Activated T-helper 1 cell treated with anti-CD3 and anti-CD28 coated beads, Interleukin-2, amount 50 U/mL, for 16 hours (primary cell): Measurements from ENCODE around the gene OGFOD1.
"Not testable (repeated sequence)": the region's sequence is repeated elsewhere in the genome, so short reads cannot be mapped to it uniquely, and the experiment has no call there.

Experiments used
- DNase-seq, 2 donors: peaks; one replicate each; pipeline ENCODE4 v3.0.0-alpha.2; 2020; ENCODE audit warnings: low read depth in 1 of 2, low spot score in 1 of 2

OGFOD1 gene

GRCh38 chr16:56479469-56479868, 28.1 kb downstream of the OGFOD1 start:
- DNase-seq = no peak

GRCh38 chr16:56480776-56481467, 29.6 kb downstream of the OGFOD1 start:
- no peak for DNase-seq

DNA sequence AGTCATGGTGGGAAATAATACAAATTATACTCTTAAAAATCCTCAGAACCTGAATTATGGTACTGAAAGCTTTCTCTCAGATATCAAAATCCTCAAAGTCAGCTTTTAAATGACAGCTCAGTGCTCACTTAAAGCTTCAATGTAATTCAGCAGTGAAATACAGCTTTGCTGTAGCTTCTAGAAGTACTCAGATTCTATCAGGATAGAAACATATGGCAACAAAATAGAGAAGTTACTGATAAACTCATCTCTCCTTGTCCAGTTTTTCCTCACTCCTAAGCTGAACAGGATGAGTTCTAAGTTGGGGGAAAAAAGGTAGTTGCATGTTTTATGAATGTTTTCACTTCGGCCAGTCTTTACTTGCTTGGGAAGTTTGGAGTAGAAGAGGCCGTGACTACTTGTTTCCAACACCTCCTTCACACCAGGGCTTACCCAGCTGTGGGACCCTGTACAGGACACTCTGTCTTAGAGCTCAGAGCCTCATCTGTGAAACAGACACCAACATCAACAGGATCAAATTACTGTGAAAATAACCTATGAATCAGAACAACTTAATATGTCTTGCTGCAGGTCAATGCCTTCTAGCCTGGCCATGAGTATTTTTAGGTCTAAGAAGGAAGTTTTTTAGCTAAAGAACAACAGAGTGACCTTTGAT, 30.2 kb downstream of the OGFOD1 start:
- DNase-seq = no peak

- no peak for DNase-seq
These were observed 31.4 kb downstream of the OGFOD1 start for GRCh38 chr16:56482683-56483236.

- DNase-seq = no peak
These were observed 32.0 kb downstream of the OGFOD1 start for GRCh38 chr16:56483394-56483793.

GRCh38 chr16:56488035-56488434, 36.7 kb downstream of the OGFOD1 start:
- DNase-seq = no peak

DNA sequence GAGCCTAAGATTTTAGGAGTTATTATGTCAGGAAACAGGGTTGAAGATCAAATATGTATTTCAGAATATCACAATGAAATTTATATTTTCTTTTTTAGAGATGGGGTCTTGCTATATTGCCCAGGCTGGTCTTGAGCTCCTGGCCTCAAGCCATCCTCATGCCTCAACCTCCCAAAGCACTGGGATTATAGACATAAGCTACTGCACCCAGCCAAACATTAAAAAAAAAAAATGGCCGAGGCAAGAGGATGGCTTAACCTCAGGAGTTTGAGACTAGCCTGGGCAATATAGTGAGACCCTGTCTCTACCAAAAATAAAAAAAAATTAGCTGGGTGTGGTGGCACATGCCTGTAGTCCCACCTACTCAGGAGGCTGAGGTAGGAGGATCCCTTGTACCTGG, 37.5 kb downstream of the OGFOD1 start:
- DNase-seq = not testable (repeated sequence)

DNA sequence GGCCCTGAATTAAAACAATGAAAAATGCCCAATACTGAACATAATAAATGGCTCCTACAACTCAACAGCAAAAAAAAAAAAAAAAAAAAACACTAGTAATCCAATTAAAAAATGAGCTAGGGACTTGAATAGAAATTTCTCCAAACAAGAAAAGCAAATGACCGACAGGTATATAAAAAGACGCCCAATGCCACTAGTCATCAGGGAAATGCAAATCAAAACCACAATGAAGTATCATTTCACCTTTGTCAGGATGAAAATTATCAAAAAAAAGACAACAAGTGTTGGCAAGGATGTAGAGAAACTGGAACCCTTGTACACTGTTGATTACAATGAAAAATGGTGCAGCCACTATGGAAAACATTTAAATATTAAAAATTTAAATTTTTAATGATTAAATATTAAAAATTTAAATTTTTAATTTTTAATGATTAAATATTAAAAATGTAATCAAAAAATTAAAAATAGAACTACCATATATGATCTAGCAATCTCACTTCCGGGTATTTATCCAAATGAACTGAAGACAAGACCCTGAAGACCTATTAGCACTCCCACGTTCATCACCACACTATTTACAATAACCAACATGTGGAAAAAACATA, 40.4 kb downstream of the OGFOD1 start:
- no peak for DNase-seq

- no peak for DNase-seq
These were observed 41.8 kb downstream of the OGFOD1 start for GRCh38 chr16:56493126-56493525.

DNA sequence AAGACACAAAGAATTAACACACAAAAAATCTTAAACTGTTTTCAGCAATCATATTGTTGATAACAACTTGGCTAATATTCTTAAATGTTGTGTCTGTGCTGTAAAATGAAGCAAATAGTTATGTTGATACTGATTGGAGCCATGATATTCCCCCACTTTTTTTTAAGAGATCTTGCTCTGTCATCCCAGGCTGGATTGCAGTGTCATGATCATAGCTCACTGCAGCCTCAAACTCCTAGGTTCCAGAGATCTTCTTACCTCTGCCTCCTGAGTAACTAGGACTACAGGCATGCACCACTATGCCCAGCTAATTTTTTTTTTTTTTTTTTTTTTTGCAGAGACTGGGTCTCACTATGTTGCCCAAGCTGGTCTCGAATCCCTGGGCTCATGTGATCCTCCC, 42.5 kb downstream of the OGFOD1 start:
- no peak for DNase-seq

GRCh38 chr16:56505181-56505580, 53.8 kb downstream of the OGFOD1 start:
- DNase-seq = no peak

GRCh38 chr16:56506941-56507340, 55.6 kb downstream of the OGFOD1 start:
- no peak for DNase-seq

GRCh38 chr16:56510544-56510943, 59.2 kb downstream of the OGFOD1 start:
- no peak for DNase-seq

- no peak for DNase-seq
These were observed 60.7 kb downstream of the OGFOD1 start for GRCh38 chr16:56512025-56512424.

GRCh38 chr16:56513091-56513490, 61.7 kb downstream of the OGFOD1 start:
- no peak for DNase-seq

DNA sequence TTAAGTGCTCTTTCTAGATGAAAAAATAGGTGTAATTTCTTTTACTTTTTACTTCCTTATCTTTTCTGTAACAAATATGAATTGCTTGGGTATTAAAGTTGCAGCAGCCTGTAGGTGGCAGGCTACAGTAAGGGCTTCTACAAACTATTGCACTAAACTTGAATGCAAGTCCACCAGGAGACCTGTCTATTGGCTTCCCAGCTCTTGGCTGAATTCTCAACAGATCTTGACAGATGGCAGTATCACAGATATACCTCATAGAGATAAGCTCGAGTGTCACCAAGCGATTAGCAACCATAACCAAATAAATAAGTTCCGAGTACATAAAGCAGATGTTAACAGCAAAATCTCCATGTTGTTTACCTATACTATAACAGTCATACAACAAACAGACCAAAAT, 62.6 kb downstream of the OGFOD1 start:
- peak in 1 of 2 donors; percentile 9 for DNase-seq

DNA sequence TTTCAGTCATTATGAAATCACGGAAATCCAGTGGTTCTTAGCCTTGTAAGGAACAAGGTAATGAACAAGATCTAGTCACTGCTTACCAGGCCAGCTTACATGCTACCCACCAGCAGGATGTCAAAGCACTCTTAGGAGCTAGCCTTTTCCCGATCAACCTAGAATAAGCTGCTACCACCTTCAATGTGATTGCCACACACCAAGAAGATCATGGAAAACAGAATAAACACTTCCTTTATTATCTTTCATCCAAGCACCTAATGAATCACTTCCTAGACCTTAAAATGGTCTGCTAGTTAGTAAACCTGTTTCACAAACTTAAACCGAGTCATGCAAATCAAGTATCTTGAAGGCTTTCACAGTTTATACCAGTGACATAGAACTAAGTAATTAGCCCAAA, 63.5 kb downstream of the OGFOD1 start:
- no peak for DNase-seq

DNA sequence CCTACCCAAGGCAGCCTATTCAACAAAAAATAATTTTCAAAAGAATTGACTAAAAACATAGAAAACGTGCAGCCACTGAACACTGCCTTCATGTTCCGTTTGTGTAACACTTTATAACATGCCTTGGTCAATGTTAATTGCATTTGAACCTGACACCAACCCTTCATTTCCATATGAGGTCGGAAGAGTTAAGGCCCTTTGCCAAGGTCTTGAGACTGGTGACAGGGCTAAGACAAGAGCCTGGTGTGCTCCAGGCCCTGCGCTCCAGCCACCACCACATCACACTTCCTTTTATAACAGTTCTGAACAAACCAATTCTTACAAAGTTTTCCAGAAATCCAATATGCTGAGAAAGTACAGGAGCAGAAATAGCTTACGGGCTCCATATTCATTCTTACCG, 64.3 kb downstream of the OGFOD1 start:
- DNase-seq = no peak

GRCh38 chr16:56517206-56517605, 65.9 kb downstream of the OGFOD1 start:
- no peak for DNase-seq

DNA sequence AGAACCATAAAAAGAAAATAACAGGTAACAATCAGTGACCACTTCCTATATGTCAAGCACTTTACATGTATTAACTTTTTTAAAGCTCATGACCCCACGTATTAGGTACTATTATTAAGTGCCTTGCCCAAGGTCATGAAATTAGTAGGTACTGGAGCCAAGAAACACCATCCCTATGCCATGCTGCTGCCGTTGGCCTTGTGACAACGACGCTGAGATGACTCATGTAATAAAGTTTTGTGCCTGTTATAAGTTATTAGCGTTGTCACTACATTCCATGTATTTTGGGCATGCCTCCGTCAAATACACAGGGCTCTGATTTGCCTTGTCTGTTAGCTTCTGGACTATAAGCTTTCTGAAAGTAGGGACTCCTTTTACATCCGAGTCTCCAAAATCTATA, 67.1 kb downstream of the OGFOD1 start:
- DNase-seq = no peak

GRCh38 chr16:56519459-56520250, 68.3 kb downstream of the OGFOD1 start, which contains the start of gene BBS2:
Gene BBS2, minus strand, starts transcription at chr16:56520024. Its CDS starts 162 bp downstream, at chr16:56519862.
- peak; percentile 87 to 88 for DNase-seq
